ENCODE data around the gene LSM5. TPM values are rescaled to one million over a fixed set of nuclear protein-coding genes. Genes with fewer than 3 reads are reported as not detected.

The LSM5 gene
- polyA plus RNA-seq, 1 experiment, result 6.7 TPM

DNA sequence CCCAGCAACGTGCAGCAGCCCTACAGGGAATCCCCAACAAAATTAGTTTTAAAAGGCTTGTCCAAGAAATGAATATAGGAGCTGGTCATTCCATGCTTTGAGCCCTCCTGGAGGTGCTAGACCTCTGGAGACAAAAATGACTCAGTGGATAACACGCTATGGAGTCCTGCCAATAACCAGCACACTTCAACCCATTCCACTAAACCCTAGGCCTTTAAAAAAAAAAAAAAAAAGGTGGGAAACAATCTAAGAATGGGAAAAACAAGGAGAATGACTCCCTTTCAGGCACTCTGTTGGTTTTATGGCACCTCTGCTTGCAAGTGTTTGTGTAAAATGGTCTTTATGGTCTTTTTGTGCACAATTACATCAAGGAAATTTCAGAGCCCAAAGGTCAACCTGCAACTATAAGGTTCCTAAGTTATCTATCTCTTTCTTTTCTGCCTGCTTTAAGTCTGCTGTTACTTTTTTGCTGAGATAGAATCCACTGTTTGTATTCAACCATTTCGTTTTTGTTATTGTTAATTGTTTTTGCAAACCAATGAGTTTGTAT, 26.4 kb upstream of the LSM5 start:
- Histone ChIP-seq H3K36me3 (ENCODE audit: control insufficient read depth, insufficient read depth, low read length) (no peaks in the 10 kb centered on the region), H3K4me3 (ENCODE audit: low read depth, low read length) (no peak overlapping the region), H3K27me3 (ENCODE audit: control insufficient read depth, insufficient read depth, low read length) (no peaks in the 10 kb centered on the region)
- no peak for TF ChIP-seq CTCF (IDR thresholded peaks at IDR 0.05; ENCODE audit: insufficient read depth, low read depth, low read length)
- no peak for DNase-seq (ENCODE audit: low read depth)
- ChIA-PET CTCF (no interaction called here), POLR2A (no interaction called here)

DNA sequence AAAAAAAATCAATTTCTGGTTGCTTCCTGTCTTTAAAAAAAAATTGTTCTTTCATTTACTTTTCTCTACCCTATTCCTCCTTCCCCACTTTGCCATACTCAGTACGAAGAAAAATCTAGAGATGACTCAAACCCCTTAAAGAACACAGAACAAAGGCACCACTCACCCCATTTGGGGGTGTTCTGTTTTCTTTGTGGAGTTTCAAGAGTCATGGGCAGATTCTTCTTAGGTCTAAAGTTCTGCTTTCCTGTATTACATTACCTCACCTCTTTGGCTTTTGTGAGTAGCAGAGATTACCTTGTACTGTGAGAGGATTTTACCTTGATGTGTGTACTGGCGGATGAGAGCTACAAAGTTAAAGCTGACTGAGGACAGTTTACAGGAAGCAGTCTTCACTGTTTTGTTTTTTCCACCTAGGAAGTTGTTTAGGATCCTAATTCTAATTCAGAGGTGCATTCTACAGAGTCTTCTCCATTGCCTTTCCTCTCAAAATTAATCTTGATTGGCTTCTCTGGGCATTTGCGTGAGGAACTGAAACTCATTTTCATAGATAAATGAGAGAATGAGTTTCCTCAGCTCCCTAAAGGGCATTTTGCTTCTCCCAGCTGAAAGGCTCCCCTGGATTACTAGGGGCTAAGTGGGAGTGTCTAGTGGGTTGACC, 25.8 kb upstream of the LSM5 start:
- TF ChIP-seq CTCF (IDR thresholded peaks at IDR 0.05; ENCODE audit: insufficient read depth, low read depth, low read length), result no peak
- Histone ChIP-seq H3K27me3 (ENCODE audit: control insufficient read depth, insufficient read depth, low read length) (no peaks in the 10 kb centered on the region), H3K4me3 (ENCODE audit: low read depth, low read length) (no peak overlapping the region), H3K36me3 (ENCODE audit: control insufficient read depth, insufficient read depth, low read length) (no peaks in the 10 kb centered on the region)
- no peak for DNase-seq (ENCODE audit: low read depth)
- POLR2A ChIA-PET, result no interaction called here
- CTCF ChIA-PET, result no interaction called here

- POLR2A ChIA-PET, result no interaction called here
- Histone ChIP-seq H3K36me3 (ENCODE audit: control insufficient read depth, insufficient read depth, low read length) (no peaks in the 10 kb centered on the region), H3K4me3 (ENCODE audit: low read depth, low read length) (no peak overlapping the region), H3K27me3 (ENCODE audit: control insufficient read depth, insufficient read depth, low read length) (no peaks in the 10 kb centered on the region)
- no peak for TF ChIP-seq CTCF (IDR thresholded peaks at IDR 0.05; ENCODE audit: insufficient read depth, low read depth, low read length)
- CTCF ChIA-PET, result interaction anchor here (1.3 kb wide), 1 partner anchor 12 kb away, joined by 3 read pairs; no protein-coding TSS in a partner anchor
- no peak for DNase-seq (ENCODE audit: low read depth)
Observed at GRCh38 chr7:32513210-32513609, 23.0 kb upstream of the LSM5 start.

DNA sequence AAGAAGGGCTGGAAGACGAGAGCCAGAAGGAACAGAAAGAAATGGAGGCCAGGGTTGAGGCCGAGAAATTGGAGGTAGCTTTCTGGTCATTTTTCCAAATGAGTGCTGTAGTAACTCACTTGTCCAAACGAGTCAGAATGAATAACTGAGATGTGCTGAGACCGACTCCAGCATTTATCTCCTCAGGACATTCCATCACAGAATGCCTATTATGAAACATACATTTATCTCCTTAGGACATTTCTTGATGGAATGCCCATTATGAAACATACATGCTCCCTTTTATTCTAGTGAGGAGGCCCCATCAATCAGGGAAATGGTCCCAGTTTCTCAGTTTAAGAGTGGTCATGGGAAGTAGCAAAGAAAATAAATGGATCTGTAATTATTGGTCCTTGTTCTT, 21.6 kb upstream of the LSM5 start:
- POLR2A ChIA-PET, result no interaction called here
- Histone ChIP-seq H3K36me3 (ENCODE audit: control insufficient read depth, insufficient read depth, low read length) (no peaks in the 10 kb centered on the region), H3K27me3 (ENCODE audit: control insufficient read depth, insufficient read depth, low read length) (no peaks in the 10 kb centered on the region), H3K4me3 (ENCODE audit: low read depth, low read length) (no peak overlapping the region)
- DNase-seq (ENCODE audit: low read depth), result no peak
- CTCF ChIA-PET, result interaction anchor here (1.3 kb wide), 1 partner anchor 11 kb away, joined by 3 read pairs; no protein-coding TSS in a partner anchor
- TF ChIP-seq CTCF (IDR thresholded peaks at IDR 0.05; ENCODE audit: insufficient read depth, low read depth, low read length), result no peak

DNA sequence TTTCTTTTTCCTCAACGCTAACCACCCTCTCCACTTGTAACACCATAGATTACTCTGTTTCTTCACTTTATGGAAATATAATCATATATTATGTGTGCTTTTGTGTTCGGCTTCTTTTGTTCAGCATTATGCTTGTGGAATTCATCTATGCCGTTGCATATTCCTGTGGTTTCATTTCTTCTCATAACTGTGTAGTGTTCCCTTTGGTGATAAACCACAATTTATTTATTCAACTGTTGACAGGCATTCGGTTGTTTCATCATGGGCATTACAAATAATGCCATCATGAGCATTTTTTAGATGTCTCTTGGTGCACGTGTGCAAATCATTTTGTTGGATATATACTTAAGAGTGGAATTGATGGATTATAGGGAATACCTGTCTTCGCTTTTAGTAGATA, 17.2 kb upstream of the LSM5 start:
- H3K4me3 ChIP-seq (ENCODE audit: low read depth, low read length), result no peak overlapping the region
- no peak for DNase-seq (ENCODE audit: low read depth)
- no peaks in the 10 kb centered on the region for H3K27me3 ChIP-seq (ENCODE audit: control insufficient read depth, insufficient read depth, low read length)
- ChIA-PET POLR2A (no interaction called here), CTCF (no interaction called here)
- no peak for TF ChIP-seq CTCF (IDR thresholded peaks at IDR 0.05; ENCODE audit: insufficient read depth, low read depth, low read length)
- H3K36me3 ChIP-seq (ENCODE audit: control insufficient read depth, insufficient read depth, low read length), result no peaks in the 10 kb centered on the region

Data from BJ (cell line).